A549 treated with Mapracorat at 1 μM for 4 hours (cell line): ENCODE results near the gene ZNF710. TPM values are rescaled to one million over a fixed set of nuclear protein-coding genes. Genes with fewer than 3 reads are reported as not detected.

Experiments used
- total RNA-seq: library from RNA; stranded (reverse); fragments of 200-300 nt; extraction: Qiagen RNA extraction; gene quantifications from 5 replicates; pipeline ENCODE4 v1.2.3, GENCODE V29; 2022

The ZNF710 gene
- total RNA-seq = 13.3 to 20.2 TPM (median 17.1 TPM) in 5 replicates

DNA sequence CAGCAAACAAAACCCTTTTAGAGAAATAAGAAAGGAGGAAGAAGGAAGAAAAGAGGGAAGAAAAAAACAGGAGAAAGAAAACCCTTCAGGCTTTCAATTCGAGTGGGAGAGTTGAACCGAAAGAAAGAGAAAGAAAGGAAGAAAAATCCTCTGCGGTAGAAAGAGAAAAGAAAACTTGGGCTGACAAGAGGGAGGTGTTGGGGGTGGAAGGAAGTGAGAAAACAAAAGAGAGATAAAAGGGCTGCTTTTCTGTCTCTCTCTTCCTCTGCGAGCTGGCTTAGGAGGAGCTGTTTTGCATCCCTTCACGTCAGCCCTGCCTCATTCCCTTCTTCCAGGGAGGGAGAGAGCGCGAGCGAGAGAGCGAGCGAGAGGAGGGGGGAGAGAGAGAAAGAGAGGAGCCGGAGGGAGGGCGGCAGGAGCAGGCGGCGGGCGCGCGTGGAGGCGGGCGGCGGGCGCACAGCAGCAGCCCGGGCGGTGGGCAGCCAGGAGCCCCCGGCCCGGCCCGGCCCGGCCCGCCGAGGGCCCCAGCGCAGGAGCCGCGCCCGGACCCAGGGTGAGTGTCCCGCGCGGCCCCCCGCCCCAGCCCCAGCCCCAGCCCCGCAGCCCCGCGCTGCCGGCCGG lies at the start of gene ZNF710:
Gene ZNF710, plus strand, starts transcription at position 263 of the 621 bp plus-strand sequence. CDS start 65,814 bp downstream, outside the sequence.

GRCh38 chr15:90101969-90102890 lies 101.1 kb downstream of the ZNF710 start, which contains the start of gene IDH2:
IDH2 (minus strand) TSS chr15:90102468; CDS start chr15:90102390, 78 bp downstream.

Other genes starting within 250 kb of the ZNF710 start
- 0.27 to 0.72 TPM (median 0.46 TPM) in 5 replicates for gene MESP2, start 225.0 kb upstream of the ZNF710 start, total RNA-seq
- gene ANPEP, start 186.5 kb upstream of the ZNF710 start, total RNA-seq = 63.9 to 92.0 TPM (median 75.4 TPM) in 5 replicates
- 33.2 to 62.5 TPM (median 38.2 TPM) in 5 replicates for gene AP3S2, start 107.3 kb upstream of the ZNF710 start, total RNA-seq
- 10.1 to 14.3 TPM (median 11.4 TPM) in 5 replicates for gene ARPIN, start 88.4 kb upstream of the ZNF710 start, total RNA-seq
- gene IDH2, start 101.1 kb downstream of the ZNF710 start, total RNA-seq = 39.5 to 47.7 TPM (median 43.1 TPM) in 5 replicates
- gene SEMA4B, start 200.0 kb downstream of the ZNF710 start, total RNA-seq = 61.9 to 93.1 TPM (median 85.1 TPM) in 5 replicates
- 190 to 227 TPM (median 208 TPM) in 5 replicates for gene CIB1, start 232.6 kb downstream of the ZNF710 start, total RNA-seq
- 3.4 to 4.9 TPM (median 4.3 TPM) in 5 replicates for gene GDPGP1, start 232.9 kb downstream of the ZNF710 start, total RNA-seq
- gene TTLL13, start 248.2 kb downstream of the ZNF710 start, total RNA-seq = 0.07 to 0.59 TPM (median 0.10 TPM) in 4 of 5 replicates, not detected in the other